A549 (cell line): ENCODE data around the gene DNAJB1.

Source experiments
- EHMT2 ChIP-seq: fragments of 200-600 bp; sonication (generic); IDR thresholded peaks from 2 replicates; pipeline ENCODE4 v1.6.1; 2016; ENCODE audit warnings: antibody characterized with exemption, low read depth, mild to moderate bottlenecking, moderate library complexity
- POLR2A ChIP-seq: IDR thresholded peaks from 2 replicates; pipeline ENCODE4 v1.6.1; 2012; ENCODE audit warnings: mild to moderate bottlenecking, low read length

GRCh38 chr19:14496834-14497227 is 21.4 kb downstream of the DNAJB1 start:
- TF ChIP-seq POLR2A (no peak), EHMT2 (no peak)
